Stomach (tissue), 4 donors: ENCODE measurements around the gene WLS.

Experiments
- EP300 ChIP-seq: sonication (generic); formaldehyde crosslinking; IDR thresholded peaks from one replicate; pipeline ENCODE4 v1.6.1; 2017; ENCODE audit warnings: antibody characterized with exemption
- POLR2A ChIP-seq, 4 donors: fragments of 450-650 bp; IDR thresholded peaks; one replicate each; pipeline ENCODE4 v1.6.1; 2016; ENCODE audit warnings: antibody characterized with exemption in 4 of 4, control low read depth in 2 of 4, mild to moderate bottlenecking in 1 of 4, moderate library complexity in 1 of 4
- POLR2AphosphoS5 ChIP-seq, 3 donors: sonication (generic); formaldehyde crosslinking; IDR thresholded peaks; one replicate each; pipeline ENCODE4 v1.6.1; 2016; ENCODE audit warnings: antibody characterized with exemption in 3 of 3
- TF ChIP-seq, protein P1 (sequence below), 7 experiments: fragments of 450-650 bp in 4 of 7; fragments of 200-600 bp in 3 of 7; sonication (generic) in 3 of 7; IDR thresholded peaks; one replicate each; pipeline ENCODE4 v1.5.1; 2016 to 2019; ENCODE audit warnings: antibody characterized with exemption in 7 of 7, control low read depth in 2 of 7, mild to moderate bottlenecking in 1 of 7

GRCh38 chr1:68206848-68207689 lies 25.3 kb downstream of the WLS start:
- TF ChIP-seq, protein P1, sequence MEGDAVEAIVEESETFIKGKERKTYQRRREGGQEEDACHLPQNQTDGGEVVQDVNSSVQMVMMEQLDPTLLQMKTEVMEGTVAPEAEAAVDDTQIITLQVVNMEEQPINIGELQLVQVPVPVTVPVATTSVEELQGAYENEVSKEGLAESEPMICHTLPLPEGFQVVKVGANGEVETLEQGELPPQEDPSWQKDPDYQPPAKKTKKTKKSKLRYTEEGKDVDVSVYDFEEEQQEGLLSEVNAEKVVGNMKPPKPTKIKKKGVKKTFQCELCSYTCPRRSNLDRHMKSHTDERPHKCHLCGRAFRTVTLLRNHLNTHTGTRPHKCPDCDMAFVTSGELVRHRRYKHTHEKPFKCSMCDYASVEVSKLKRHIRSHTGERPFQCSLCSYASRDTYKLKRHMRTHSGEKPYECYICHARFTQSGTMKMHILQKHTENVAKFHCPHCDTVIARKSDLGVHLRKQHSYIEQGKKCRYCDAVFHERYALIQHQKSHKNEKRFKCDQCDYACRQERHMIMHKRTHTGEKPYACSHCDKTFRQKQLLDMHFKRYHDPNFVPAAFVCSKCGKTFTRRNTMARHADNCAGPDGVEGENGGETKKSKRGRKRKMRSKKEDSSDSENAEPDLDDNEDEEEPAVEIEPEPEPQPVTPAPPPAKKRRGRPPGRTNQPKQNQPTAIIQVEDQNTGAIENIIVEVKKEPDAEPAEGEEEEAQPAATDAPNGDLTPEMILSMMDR (IDR thresholded peaks at IDR 0.05), result no peak
- no peak for TF ChIP-seq POLR2A (IDR thresholded peaks at IDR 0.05)
- TF ChIP-seq POLR2AphosphoS5 (IDR thresholded peaks at IDR 0.05), result no peak
- no peak for TF ChIP-seq EP300
